Kasumi-1 (cell line): ENCODE results near the gene DDN.

Experiments used
- DNase-seq, 2 experiments: peaks; one replicate each; lab custom pipeline; 2025; lab: John Stamatoyannopoulos, UW

Gene DDN

GRCh38 chr12:49013428-49013827 lies 14.3 kb upstream of the DDN start:
- DNase-seq, result no peak

GRCh38 chr12:49012739-49013138 lies 13.6 kb upstream of the DDN start:
- no peak for DNase-seq

GRCh38 chr12:49010092-49010668 lies 11.0 kb upstream of the DDN start:
- DNase-seq, result no peak

GRCh38 chr12:49008943-49009342 lies 9.8 kb upstream of the DDN start:
- no peak for DNase-seq

- DNase-seq, result no peak
Measured at GRCh38 chr12:49000346-49000745, 1.2 kb upstream of the DDN start.

- DNase-seq, result peak in 1 of 2 experiments; percentile 11
Measured at GRCh38 chr12:48998497-48999353, 450 bp downstream of the DDN start.

- DNase-seq, result no peak
Measured at GRCh38 chr12:48997719-48998496, 1.3 kb downstream of the DDN start.

- peak; percentile 82 to 84 for DNase-seq
Measured at GRCh38 chr12:48996794-48997718, 2.1 kb downstream of the DDN start.

GRCh38 chr12:48995086-48995879 lies 3.9 kb downstream of the DDN start:
- peak; percentile 70 to 71 for DNase-seq

- no peak for DNase-seq
Measured at GRCh38 chr12:48994224-48995085, 4.7 kb downstream of the DDN start.

- no peak for DNase-seq
Measured at GRCh38 chr12:48993787-48994186, 5.4 kb downstream of the DDN start.

- DNase-seq, result no peak
Measured at GRCh38 chr12:48991247-48992050, 7.7 kb downstream of the DDN start.

GRCh38 chr12:48990552-48990951 lies 8.6 kb downstream of the DDN start:
- no peak for DNase-seq

GRCh38 chr12:48988030-48988649 lies 11.0 kb downstream of the DDN start:
- DNase-seq, result peak; percentile 60 to 64

GRCh38 chr12:48986720-48987291 lies 12.4 kb downstream of the DDN start:
- no peak for DNase-seq

GRCh38 chr12:48985901-48986300 lies 13.3 kb downstream of the DDN start:
- no peak for DNase-seq

- DNase-seq, result no peak
Measured at GRCh38 chr12:48985475-48985897, 13.7 kb downstream of the DDN start.

GRCh38 chr12:48982397-48983080 lies 16.6 kb downstream of the DDN start:
- no peak for DNase-seq
